GM18520 (cell line): ENCODE measurements around the gene ZNF184.
"Not testable (repeated sequence)": the region's sequence is repeated elsewhere in the genome, so short reads cannot be mapped to it uniquely, and the experiment has no call there.

Experiments used
- ATAC-seq: cut with Tn5 transposase; IDR thresholded peaks from one replicate; pipeline ENCODE4 v1.9.1; 2021; ENCODE audit not compliant: unreplicated experiment

Gene ZNF184

DNA sequence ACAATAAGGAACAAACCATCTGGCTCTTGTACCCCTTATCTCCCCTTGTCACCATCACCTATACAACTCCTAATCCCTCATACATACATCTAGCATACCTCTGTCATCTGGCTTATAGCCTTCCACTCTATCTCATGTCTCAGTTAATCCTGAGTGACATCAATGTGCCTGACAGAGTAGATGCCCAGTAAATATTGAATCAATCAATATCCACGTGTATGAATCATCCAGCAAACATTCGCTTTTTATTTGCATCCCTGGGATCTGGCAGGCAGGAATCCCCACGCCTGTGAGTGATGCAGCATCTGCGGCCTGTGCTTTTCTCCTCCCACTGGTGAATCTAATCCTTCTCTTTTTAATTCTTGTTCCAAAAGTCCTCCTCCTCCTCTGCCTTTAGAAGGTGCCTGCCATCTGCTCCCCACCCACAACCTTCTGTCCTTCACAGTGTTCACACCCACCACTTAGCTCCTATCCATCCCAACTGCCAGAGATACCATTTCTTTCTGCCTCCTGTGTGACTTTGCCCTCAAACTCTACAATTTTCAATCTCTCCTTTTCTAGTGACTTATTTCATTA is 46.8 kb downstream of the ZNF184 start:
- ATAC-seq, result no peak

GRCh38 chr6:27424851-27425250 is 48.1 kb downstream of the ZNF184 start:
- ATAC-seq, result not testable (repeated sequence)

DNA sequence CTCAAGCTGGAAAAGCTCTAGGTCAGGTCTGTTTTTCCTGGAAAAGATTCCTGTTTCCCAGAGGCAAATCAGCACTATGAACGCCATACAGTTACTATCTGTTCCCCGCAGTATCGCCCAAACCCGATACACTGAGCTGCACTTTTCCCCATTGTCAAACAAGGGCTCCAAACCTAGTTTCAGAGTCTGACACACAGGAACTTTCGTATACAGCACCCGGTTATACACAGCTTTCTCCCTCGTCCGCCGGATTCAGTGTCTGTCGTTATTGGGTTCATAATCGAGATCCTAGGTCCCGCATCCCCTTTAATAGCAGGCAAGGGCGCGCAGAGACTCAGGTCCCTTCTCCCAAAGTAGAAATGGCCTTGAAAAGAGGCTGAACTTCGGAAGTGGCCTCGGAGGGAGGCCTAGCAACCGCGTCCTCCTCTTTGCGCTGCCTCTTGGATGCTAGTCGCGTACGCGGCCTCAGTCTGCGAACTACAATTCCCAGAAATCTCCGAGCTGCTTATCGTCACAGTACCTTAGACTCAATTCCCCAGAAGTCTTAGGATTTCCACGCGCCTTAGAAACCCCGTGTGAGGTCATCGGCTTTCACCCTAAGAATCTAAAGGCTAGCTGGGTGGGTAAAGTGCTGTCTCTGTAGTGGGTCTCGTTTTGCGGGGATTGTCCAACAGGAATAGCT is 50.1 kb downstream of the ZNF184 start:
- ATAC-seq, result no peak

DNA sequence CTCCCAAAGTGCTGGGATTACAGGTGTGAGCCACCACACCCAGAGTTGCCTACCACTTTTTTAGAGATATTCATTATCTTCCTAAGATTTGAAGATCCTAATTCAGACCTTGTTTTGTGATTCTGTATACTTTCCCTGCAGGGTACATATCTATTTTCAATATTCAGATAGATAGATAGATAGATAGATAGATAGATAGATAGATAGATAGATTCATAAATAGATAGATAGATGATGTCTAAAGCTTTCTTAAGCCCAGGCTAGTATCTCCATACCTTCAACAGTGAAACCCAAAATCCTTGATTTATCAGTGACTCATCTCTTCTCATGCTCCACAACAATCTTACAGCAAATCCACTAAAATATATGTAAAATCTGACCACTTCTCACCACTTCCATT is 53.5 kb downstream of the ZNF184 start:
- no peak for ATAC-seq

- ATAC-seq, result no peak
Observed at GRCh38 chr6:27415898-27416297, 57.0 kb downstream of the ZNF184 start.

GRCh38 chr6:27414996-27415395 is 57.9 kb downstream of the ZNF184 start:
- ATAC-seq, result no peak

GRCh38 chr6:27414300-27414699 is 58.6 kb downstream of the ZNF184 start:
- no peak for ATAC-seq

DNA sequence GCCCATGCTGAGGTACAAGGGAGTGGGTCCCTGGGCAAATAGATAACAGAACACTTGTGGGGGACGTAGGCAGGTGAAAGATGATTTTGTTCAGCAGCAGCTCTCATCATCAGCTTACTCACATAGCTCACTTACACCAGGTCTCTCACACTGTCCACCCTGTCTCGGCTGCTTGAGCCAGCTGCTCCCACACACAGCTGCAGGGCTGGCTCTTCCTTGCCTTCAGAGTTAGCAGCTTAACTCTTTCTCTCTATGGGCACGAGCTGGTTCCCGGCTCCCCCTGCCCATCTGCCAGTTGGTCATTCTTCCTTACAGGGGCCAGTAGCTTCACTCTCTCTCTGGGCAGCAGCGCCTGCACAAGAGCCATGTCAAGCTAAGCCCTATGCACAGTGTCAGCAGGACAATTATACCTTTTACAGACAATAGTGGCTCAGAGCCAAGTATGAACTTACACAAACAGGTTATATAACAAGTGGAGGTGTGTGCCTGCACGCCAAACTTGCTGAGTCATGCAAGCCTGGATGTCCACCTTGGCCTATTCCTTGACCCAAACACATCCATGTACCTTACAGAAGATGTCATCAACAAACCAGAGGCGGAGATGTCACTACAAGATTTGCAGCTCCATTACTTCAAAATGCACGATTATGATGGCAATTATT is 65.6 kb downstream of the ZNF184 start:
- no peak for ATAC-seq

- no peak for ATAC-seq
Observed at GRCh38 chr6:27406085-27406484, 66.8 kb downstream of the ZNF184 start.

DNA sequence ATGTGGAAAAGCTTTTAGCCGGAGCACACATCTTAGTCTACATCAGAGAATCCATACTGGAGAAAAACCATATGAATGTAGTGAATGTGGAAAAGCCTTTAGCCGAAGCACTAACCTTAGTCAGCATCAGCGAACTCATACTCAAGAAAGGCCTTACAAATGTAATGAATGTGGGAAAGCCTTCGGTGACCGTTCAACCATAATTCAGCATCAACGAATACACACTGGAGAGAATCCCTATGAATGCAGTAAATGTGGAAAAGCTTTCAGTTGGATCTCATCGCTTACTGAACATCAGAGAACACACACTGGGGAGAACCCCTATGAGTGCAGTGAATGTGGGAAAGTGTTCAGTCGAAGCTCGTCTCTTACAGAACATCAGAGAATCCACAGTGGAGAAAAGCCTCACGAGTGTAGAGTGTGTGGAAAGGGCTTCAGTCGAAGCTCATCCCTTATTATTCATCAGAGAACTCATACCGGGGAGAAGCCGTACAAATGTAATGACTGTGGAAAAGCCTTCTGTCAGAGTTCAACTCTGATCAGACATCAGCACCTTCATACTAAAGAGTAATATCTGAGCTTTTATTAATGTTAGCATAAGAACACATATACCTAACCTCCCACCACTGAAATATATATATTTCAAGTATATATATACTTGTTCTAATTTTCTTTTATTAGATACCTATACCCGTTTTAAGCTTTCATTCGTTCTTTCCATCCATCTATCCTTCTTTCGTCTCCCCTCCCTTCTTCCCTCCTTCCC is 71.8 kb downstream of the ZNF184 start:
- no peak for ATAC-seq
